WTC11 (cell line): Measurements from ENCODE around the gene MEIS1. TPM values are rescaled to one million over a fixed set of nuclear protein-coding genes. Genes with fewer than 3 reads are reported as not detected.

ENCODE experiments used
- ATAC-seq: fragments of 200-7000 bp; cut with Tn5 transposase; 2 replicates; pipeline ENCODE4 v1.10.0; 2021; ENCODE audit warnings: mild to moderate bottlenecking, moderate library complexity
- CTCF ChIA-PET: fragments of 300-600 bp; sonication (Branson Sonifier 250); formaldehyde crosslinking; loops from one replicate; lab custom pipeline; 2021; ENCODE audit warnings: antibody characterized with exemption; lab: Charles Lee
- POLR2A ChIA-PET: fragments of 350-600 bp; sonication (Branson Sonifier 250); formaldehyde crosslinking; loops from one replicate; lab custom pipeline; 2021; ENCODE audit warnings: antibody characterized with exemption; lab: Charles Lee
- DNase-seq: peaks from one replicate; pipeline ENCODE4 v3.0.0; 2021; ENCODE audit warnings: low spot score
- H3K27ac Mint-ChIP-seq: 2 replicates; pipeline ENCODE4 v1.8.0; 2021; ENCODE audit warnings: mixed read lengths
- H3K27me3 Mint-ChIP-seq: 2 replicates; pipeline ENCODE4 v1.8.0; 2021; ENCODE audit warnings: low read depth, mild to moderate bottlenecking, moderate library complexity, mixed read lengths
- H3K36me3 Mint-ChIP-seq: 2 replicates; pipeline ENCODE4 v1.8.0; 2021; ENCODE audit warnings: mixed read lengths
- H3K4me1 Mint-ChIP-seq: 2 replicates; pipeline ENCODE4 v1.8.0; 2022; ENCODE audit warnings: mixed read lengths
- H3K4me3 Mint-ChIP-seq: 2 replicates; pipeline ENCODE4 v1.8.0; 2021; ENCODE audit warnings: mild to moderate bottlenecking, moderate library complexity, mixed read lengths
- H3K9me3 Mint-ChIP-seq: 2 replicates; pipeline ENCODE4 v1.8.0; 2021; ENCODE audit warnings: mixed read lengths
- CBFB ChIP-seq: sonication (generic); formaldehyde crosslinking; IDR thresholded peaks from 2 replicates; pipeline ENCODE4 v1.8.1; 2022; ENCODE audit warnings: mild to moderate bottlenecking, low read depth, missing genetic modification reagents
- FOXJ3 ChIP-seq: sonication (generic); formaldehyde crosslinking; IDR thresholded peaks from 2 replicates; pipeline ENCODE4 v1.9.0; 2021; ENCODE audit warnings: missing genetic modification reagents, mild to moderate bottlenecking, borderline replicate concordance
- FOXP1 ChIP-seq: sonication (generic); formaldehyde crosslinking; IDR thresholded peaks from 2 replicates; pipeline ENCODE4 v1.8.0; 2022; ENCODE audit warnings: missing genetic modification reagents, mild to moderate bottlenecking, moderate library complexity, borderline replicate concordance
- IRF2 ChIP-seq: sonication (generic); formaldehyde crosslinking; IDR thresholded peaks from 2 replicates; pipeline ENCODE4 v1.8.0; 2022; ENCODE audit warnings: low read depth, missing genetic modification reagents, borderline replicate concordance
- NR1H2 ChIP-seq: sonication (generic); formaldehyde crosslinking; IDR thresholded peaks from 2 replicates; pipeline ENCODE4 v1.9.0; 2021; ENCODE audit warnings: mild to moderate bottlenecking, moderate library complexity, missing genetic modification reagents
- NR3C1 ChIP-seq: sonication (generic); formaldehyde crosslinking; conservative IDR thresholded peaks from 2 replicates; pipeline ENCODE4 v1.8.1; 2023; ENCODE audit warnings: low read depth, mild to moderate bottlenecking, missing genetic modification reagents
- TEAD1 ChIP-seq: sonication (generic); formaldehyde crosslinking; IDR thresholded peaks from 2 replicates; pipeline ENCODE4 v1.8.0; 2022; ENCODE audit warnings: mild to moderate bottlenecking, missing genetic modification reagents
- TEAD4 ChIP-seq: sonication (generic); formaldehyde crosslinking; IDR thresholded peaks from 2 replicates; pipeline ENCODE4 v1.8.0; 2022; ENCODE audit warnings: mild to moderate bottlenecking, missing genetic modification reagents
- ZNF263 ChIP-seq: sonication (generic); formaldehyde crosslinking; IDR thresholded peaks from 2 replicates; pipeline ENCODE4 v1.8.1; 2022; ENCODE audit warnings: low read depth, mild to moderate bottlenecking, moderate library complexity, missing genetic modification reagents
- total RNA-seq: library from RNA; stranded (reverse); gene quantifications from 3 replicates; pipeline ENCODE4 v1.2.3, GENCODE V29; 2021
- TF ChIP-seq, protein P1 (sequence below): sonication (generic); formaldehyde crosslinking; IDR thresholded peaks from 2 replicates; pipeline ENCODE4 v1.8.1; 2023; ENCODE audit warnings: mild to moderate bottlenecking, missing genetic modification reagents, moderate library complexity
- TF ChIP-seq, protein P2 (sequence below): fragments of 250-450 bp; sonication (Bioruptor Pico); IDR thresholded peaks from 2 replicates; pipeline ENCODE4 v1.9.0; 2021; ENCODE audit warnings: mild to moderate bottlenecking, borderline replicate concordance
- TF ChIP-seq, protein P3 (sequence below): sonication (generic); formaldehyde crosslinking; IDR thresholded peaks from 2 replicates; pipeline ENCODE4 v1.8.1; 2023; ENCODE audit warnings: mild to moderate bottlenecking, missing genetic modification reagents, moderate library complexity
- TF ChIP-seq, protein P4 (sequence below): sonication (generic); formaldehyde crosslinking; IDR thresholded peaks from 2 replicates; pipeline ENCODE4 v1.8.1; 2022; ENCODE audit warnings: mild to moderate bottlenecking, missing genetic modification reagents, moderate library complexity, borderline replicate concordance
- TF ChIP-seq, protein P5 (sequence below): sonication (generic); formaldehyde crosslinking; conservative IDR thresholded peaks from 2 replicates; pipeline ENCODE4 v1.8.1; 2022; ENCODE audit warnings: mild to moderate bottlenecking, missing genetic modification reagents
- TF ChIP-seq, protein P6 (sequence below): sonication (generic); formaldehyde crosslinking; IDR thresholded peaks from 2 replicates; pipeline ENCODE4 v1.8.0; 2022; ENCODE audit warnings: mild to moderate bottlenecking, missing genetic modification reagents
- TF ChIP-seq, protein P7 (sequence below): fragments of 250-450 bp; sonication (Bioruptor Pico); IDR thresholded peaks from 2 replicates; pipeline ENCODE4 v1.9.0; 2021; ENCODE audit warnings: mild to moderate bottlenecking
- TF ChIP-seq, protein P8 (sequence below): sonication (generic); formaldehyde crosslinking; IDR thresholded peaks from 2 replicates; pipeline ENCODE4 v1.8.0; 2023; ENCODE audit warnings: missing genetic modification reagents

The MEIS1 gene
- total RNA-seq, 1 experiment from 2014 or later: 0.48 TPM

DNA sequence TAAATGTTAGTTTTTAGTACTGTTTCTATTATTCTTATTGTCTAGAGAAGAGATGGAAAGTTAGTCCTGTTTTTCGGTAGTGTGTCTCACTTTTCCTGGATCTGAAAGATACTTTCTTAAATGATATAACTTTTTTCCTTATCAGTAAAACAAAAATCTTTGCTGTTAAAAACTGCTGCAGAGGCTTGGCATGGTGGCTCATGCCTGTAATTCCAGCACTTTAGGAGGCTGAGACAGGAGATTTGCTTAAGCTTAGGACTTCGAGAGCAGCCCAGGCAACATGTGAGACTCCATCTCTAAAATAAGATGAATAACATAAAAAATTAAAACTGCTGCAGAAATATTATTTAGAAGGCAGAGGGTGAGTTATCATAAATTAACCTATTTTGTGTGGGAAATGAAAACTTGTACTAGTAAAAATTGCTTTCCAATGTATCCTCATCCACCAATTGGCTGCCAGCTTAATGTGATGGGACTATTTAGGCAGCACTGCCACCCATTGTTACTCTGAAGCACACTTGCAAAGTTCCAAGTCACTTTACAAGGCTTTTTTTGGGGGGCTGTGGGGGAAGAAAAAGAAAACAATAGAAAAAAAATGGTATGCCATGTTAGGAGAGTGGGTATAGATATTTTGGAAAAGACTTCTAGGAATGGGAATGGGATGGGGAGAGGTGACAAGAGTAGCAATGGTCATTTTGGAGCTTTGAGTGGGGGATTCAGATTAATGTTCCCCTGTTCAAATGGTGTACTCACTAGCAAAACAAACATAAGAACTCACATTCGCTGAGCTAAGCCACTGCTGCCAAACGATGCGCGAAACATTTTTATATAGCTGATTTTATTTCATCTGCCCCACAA, 62.7 kb downstream of the MEIS1 start:
- Mint-ChIP-seq H3K36me3 (no peaks in the 10 kb centered on the region), H3K9me3 (no peaks in the 10 kb centered on the region), H3K4me3 (no peak overlapping the region), H3K27me3 (peaks cover 3% of the 10 kb centered on the region; the same call in 1 of the 2 replicates), H3K27ac (no peak overlapping the region), H3K4me1 (peaks cover 34% of the 10 kb centered on the region)
- ATAC-seq (no peak), DNase-seq (no peak)
- TF ChIP-seq, protein P1, sequence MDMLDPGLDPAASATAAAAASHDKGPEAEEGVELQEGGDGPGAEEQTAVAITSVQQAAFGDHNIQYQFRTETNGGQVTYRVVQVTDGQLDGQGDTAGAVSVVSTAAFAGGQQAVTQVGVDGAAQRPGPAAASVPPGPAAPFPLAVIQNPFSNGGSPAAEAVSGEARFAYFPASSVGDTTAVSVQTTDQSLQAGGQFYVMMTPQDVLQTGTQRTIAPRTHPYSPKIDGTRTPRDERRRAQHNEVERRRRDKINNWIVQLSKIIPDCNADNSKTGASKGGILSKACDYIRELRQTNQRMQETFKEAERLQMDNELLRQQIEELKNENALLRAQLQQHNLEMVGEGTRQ (CRISPR knock-in tag): no peak
- no peak for TF ChIP-seq FOXP1 (CRISPR knock-in tag)
- TF ChIP-seq, protein P2, sequence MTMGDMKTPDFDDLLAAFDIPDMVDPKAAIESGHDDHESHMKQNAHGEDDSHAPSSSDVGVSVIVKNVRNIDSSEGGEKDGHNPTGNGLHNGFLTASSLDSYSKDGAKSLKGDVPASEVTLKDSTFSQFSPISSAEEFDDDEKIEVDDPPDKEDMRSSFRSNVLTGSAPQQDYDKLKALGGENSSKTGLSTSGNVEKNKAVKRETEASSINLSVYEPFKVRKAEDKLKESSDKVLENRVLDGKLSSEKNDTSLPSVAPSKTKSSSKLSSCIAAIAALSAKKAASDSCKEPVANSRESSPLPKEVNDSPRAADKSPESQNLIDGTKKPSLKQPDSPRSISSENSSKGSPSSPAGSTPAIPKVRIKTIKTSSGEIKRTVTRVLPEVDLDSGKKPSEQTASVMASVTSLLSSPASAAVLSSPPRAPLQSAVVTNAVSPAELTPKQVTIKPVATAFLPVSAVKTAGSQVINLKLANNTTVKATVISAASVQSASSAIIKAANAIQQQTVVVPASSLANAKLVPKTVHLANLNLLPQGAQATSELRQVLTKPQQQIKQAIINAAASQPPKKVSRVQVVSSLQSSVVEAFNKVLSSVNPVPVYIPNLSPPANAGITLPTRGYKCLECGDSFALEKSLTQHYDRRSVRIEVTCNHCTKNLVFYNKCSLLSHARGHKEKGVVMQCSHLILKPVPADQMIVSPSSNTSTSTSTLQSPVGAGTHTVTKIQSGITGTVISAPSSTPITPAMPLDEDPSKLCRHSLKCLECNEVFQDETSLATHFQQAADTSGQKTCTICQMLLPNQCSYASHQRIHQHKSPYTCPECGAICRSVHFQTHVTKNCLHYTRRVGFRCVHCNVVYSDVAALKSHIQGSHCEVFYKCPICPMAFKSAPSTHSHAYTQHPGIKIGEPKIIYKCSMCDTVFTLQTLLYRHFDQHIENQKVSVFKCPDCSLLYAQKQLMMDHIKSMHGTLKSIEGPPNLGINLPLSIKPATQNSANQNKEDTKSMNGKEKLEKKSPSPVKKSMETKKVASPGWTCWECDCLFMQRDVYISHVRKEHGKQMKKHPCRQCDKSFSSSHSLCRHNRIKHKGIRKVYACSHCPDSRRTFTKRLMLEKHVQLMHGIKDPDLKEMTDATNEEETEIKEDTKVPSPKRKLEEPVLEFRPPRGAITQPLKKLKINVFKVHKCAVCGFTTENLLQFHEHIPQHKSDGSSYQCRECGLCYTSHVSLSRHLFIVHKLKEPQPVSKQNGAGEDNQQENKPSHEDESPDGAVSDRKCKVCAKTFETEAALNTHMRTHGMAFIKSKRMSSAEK (CRISPR knock-in tag): no peak
- TF ChIP-seq, protein P3, sequence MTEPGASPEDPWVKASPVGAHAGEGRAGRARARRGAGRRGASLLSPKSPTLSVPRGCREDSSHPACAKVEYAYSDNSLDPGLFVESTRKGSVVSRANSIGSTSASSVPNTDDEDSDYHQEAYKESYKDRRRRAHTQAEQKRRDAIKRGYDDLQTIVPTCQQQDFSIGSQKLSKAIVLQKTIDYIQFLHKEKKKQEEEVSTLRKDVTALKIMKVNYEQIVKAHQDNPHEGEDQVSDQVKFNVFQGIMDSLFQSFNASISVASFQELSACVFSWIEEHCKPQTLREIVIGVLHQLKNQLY: no peak
- TF ChIP-seq TEAD4: no peak
- no peak for TF ChIP-seq CBFB (CRISPR knock-in tag)
- TF ChIP-seq NR1H2: no peak
- TF ChIP-seq, protein P4, sequence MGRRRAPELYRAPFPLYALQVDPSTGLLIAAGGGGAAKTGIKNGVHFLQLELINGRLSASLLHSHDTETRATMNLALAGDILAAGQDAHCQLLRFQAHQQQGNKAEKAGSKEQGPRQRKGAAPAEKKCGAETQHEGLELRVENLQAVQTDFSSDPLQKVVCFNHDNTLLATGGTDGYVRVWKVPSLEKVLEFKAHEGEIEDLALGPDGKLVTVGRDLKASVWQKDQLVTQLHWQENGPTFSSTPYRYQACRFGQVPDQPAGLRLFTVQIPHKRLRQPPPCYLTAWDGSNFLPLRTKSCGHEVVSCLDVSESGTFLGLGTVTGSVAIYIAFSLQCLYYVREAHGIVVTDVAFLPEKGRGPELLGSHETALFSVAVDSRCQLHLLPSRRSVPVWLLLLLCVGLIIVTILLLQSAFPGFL (CRISPR knock-in tag): no peak
- TF ChIP-seq FOXJ3 (CRISPR knock-in tag): no peak
- TF ChIP-seq NR3C1: no peak
- TF ChIP-seq TEAD1 (CRISPR knock-in tag): no peak
- TF ChIP-seq IRF2 (CRISPR knock-in tag): no peak
- TF ChIP-seq, protein P5, sequence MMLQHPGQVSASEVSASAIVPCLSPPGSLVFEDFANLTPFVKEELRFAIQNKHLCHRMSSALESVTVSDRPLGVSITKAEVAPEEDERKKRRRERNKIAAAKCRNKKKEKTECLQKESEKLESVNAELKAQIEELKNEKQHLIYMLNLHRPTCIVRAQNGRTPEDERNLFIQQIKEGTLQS (CRISPR knock-in tag): no peak
- ChIA-PET POLR2A (no interaction called here), CTCF (interaction anchor here (0.8 to 1.7 kb wide), 5 partner anchors 10 to 68 kb away, joined by 3 to 8 read pairs (median 3); no protein-coding TSS in a partner anchor)

DNA sequence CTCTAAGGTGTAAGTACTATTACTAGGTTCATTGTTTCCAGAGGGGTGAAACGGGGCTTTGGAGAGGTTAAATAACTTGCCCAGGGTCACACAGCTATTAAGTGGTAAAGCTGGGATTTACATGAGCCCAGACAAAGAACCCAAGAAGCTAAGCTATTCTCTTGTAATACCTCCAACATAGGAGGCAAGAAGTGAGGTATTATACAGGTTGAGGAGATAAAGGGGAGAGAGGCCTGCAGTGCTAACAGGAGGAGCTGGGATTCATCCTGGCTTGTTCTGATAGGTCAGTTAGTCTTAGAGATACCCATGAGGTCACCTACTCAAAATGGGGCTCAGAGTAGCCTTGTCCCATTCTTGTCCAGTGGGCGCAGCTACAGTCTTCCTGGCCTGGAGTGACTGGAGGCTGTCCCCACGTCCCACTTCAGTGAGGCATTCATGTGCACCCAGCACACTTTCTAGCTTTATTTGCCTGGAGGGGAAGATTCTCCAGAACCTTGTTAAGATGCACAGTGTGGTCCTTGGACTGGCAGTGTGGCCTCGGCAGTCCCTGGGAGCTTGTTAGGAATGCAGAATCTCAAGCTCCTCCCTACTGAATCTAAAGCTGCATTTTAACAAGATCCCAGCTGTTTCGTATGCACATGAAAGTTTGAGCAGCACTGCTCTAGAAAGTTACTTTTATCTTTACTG, 63.5 kb downstream of the MEIS1 start:
- no peak overlapping the region for H3K27ac Mint-ChIP-seq
- ChIA-PET CTCF (interaction anchor here (0.8 to 1.7 kb wide), 4 partner anchors 10 to 69 kb away, joined by 3 to 8 read pairs (median 4); no protein-coding TSS in a partner anchor), POLR2A (no interaction called here)
- H3K4me1 Mint-ChIP-seq: peaks cover 34% of the 10 kb centered on the region
- no peaks in the 10 kb centered on the region for H3K36me3 Mint-ChIP-seq
- no peaks in the 10 kb centered on the region for H3K9me3 Mint-ChIP-seq
- H3K27me3 Mint-ChIP-seq: peaks cover 3% of the 10 kb centered on the region; the same call in 1 of the 2 replicates
- DNase-seq (no peak), ATAC-seq (peak; percentile 56)
- H3K4me3 Mint-ChIP-seq: no peak overlapping the region
- TF ChIP-seq, protein P6, sequence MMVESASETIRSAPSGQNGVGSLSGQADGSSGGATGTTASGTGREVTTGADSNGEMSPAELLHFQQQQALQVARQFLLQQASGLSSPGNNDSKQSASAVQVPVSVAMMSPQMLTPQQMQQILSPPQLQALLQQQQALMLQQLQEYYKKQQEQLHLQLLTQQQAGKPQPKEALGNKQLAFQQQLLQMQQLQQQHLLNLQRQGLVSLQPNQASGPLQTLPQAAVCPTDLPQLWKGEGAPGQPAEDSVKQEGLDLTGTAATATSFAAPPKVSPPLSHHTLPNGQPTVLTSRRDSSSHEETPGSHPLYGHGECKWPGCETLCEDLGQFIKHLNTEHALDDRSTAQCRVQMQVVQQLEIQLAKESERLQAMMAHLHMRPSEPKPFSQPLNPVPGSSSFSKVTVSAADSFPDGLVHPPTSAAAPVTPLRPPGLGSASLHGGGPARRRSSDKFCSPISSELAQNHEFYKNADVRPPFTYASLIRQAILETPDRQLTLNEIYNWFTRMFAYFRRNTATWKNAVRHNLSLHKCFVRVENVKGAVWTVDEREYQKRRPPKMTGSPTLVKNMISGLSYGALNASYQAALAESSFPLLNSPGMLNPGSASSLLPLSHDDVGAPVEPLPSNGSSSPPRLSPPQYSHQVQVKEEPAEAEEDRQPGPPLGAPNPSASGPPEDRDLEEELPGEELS (CRISPR knock-in tag): no peak
- TF ChIP-seq, protein P7, sequence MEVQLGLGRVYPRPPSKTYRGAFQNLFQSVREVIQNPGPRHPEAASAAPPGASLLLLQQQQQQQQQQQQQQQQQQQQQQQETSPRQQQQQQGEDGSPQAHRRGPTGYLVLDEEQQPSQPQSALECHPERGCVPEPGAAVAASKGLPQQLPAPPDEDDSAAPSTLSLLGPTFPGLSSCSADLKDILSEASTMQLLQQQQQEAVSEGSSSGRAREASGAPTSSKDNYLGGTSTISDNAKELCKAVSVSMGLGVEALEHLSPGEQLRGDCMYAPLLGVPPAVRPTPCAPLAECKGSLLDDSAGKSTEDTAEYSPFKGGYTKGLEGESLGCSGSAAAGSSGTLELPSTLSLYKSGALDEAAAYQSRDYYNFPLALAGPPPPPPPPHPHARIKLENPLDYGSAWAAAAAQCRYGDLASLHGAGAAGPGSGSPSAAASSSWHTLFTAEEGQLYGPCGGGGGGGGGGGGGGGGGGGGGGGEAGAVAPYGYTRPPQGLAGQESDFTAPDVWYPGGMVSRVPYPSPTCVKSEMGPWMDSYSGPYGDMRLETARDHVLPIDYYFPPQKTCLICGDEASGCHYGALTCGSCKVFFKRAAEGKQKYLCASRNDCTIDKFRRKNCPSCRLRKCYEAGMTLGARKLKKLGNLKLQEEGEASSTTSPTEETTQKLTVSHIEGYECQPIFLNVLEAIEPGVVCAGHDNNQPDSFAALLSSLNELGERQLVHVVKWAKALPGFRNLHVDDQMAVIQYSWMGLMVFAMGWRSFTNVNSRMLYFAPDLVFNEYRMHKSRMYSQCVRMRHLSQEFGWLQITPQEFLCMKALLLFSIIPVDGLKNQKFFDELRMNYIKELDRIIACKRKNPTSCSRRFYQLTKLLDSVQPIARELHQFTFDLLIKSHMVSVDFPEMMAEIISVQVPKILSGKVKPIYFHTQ (CRISPR knock-in tag): no peak
- TF ChIP-seq ZNF263 (CRISPR knock-in tag): no peak
- TF ChIP-seq, protein P8, sequence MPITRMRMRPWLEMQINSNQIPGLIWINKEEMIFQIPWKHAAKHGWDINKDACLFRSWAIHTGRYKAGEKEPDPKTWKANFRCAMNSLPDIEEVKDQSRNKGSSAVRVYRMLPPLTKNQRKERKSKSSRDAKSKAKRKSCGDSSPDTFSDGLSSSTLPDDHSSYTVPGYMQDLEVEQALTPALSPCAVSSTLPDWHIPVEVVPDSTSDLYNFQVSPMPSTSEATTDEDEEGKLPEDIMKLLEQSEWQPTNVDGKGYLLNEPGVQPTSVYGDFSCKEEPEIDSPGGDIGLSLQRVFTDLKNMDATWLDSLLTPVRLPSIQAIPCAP (CRISPR knock-in tag): no peak
- TF ChIP-seq, protein P1 (CRISPR knock-in tag): no peak
